Endothelial cell (in vitro differentiated cells): ENCODE results near the gene FBXO48. TPM values are rescaled to one million over a fixed set of nuclear protein-coding genes. Genes with fewer than 3 reads are reported as not detected.

Source experiments
- DNase-seq: peaks from one replicate; pipeline ENCODE4 v3.0.0; 2021; ENCODE audit warnings: low spot score
- H3K27ac Mint-ChIP-seq: one replicate; pipeline ENCODE4 v1.8.0; 2021; ENCODE audit warnings: mixed read lengths, inconsistent platforms; ENCODE audit not compliant: unreplicated experiment
- H3K27me3 Mint-ChIP-seq: one replicate; pipeline ENCODE4 v1.8.0; 2021; ENCODE audit warnings: mild to moderate bottlenecking, moderate library complexity, mixed read lengths, inconsistent platforms; ENCODE audit not compliant: unreplicated experiment
- H3K36me3 Mint-ChIP-seq: one replicate; pipeline ENCODE4 v1.8.0; 2021; ENCODE audit warnings: mild to moderate bottlenecking, low read depth, mixed read lengths, inconsistent platforms; ENCODE audit not compliant: unreplicated experiment
- H3K4me1 Mint-ChIP-seq: one replicate; pipeline ENCODE4 v1.8.0; 2021; ENCODE audit warnings: mild to moderate bottlenecking, mixed read lengths, inconsistent platforms; ENCODE audit not compliant: unreplicated experiment
- H3K4me3 Mint-ChIP-seq: one replicate; pipeline ENCODE4 v1.8.0; 2021; ENCODE audit warnings: mild to moderate bottlenecking, mixed read lengths, inconsistent platforms; ENCODE audit not compliant: unreplicated experiment
- H3K9me3 Mint-ChIP-seq: one replicate; pipeline ENCODE4 v1.8.0; 2021; ENCODE audit warnings: mixed read lengths, inconsistent platforms; ENCODE audit not compliant: unreplicated experiment
- CTCF ChIP-seq: fragments of 200-600 bp; sonication (generic); IDR thresholded peaks from one replicate; pipeline ENCODE4 v1.5.0; 2021; ENCODE audit warnings: antibody characterized with exemption; ENCODE audit not compliant: unreplicated experiment
- total RNA-seq: library from RNA; stranded (reverse); fragmentation: NEBNext Ultra II Directional; extraction: Animal tissue kit (Norgen Biotek cat#: 25700); gene quantifications from one replicate; pipeline ENCODE4 v1.2.1, GENCODE V29; 2021; ENCODE audit not compliant: unreplicated experiment

Gene FBXO48
- total RNA-seq, 1 donor from 2014 or later: 1.6 TPM

- Mint-ChIP-seq H3K4me1 (no peaks in the 10 kb centered on the region), H3K27me3 (peaks cover 2% of the 10 kb centered on the region), H3K36me3 (no peaks in the 10 kb centered on the region), H3K27ac (no peak overlapping the region), H3K4me3 (no peak overlapping the region), H3K9me3 (no peaks in the 10 kb centered on the region)
- no peak for DNase-seq
- TF ChIP-seq CTCF: no peak
These were observed 46.7 kb downstream of the FBXO48 start for GRCh38 chr2:68420254-68420910.

GRCh38 chr2:68418855-68419254 is 48.2 kb downstream of the FBXO48 start:
- no peak overlapping the region for H3K4me3 Mint-ChIP-seq
- H3K9me3 Mint-ChIP-seq: no peaks in the 10 kb centered on the region
- no peak for DNase-seq
- H3K4me1 Mint-ChIP-seq: no peaks in the 10 kb centered on the region
- no peak for TF ChIP-seq CTCF
- H3K27ac Mint-ChIP-seq: no peak overlapping the region
- no peaks in the 10 kb centered on the region for H3K36me3 Mint-ChIP-seq
- H3K27me3 Mint-ChIP-seq: peaks cover 2% of the 10 kb centered on the region

GRCh38 chr2:68418419-68418818 is 48.7 kb downstream of the FBXO48 start:
- Mint-ChIP-seq H3K9me3 (no peaks in the 10 kb centered on the region), H3K36me3 (no peaks in the 10 kb centered on the region), H3K27me3 (peaks cover 2% of the 10 kb centered on the region), H3K4me1 (no peaks in the 10 kb centered on the region), H3K4me3 (no peak overlapping the region), H3K27ac (no peak overlapping the region)
- no peak for DNase-seq
- TF ChIP-seq CTCF: no peak

GRCh38 chr2:68417926-68418325 is 49.2 kb downstream of the FBXO48 start:
- H3K4me1 Mint-ChIP-seq: no peaks in the 10 kb centered on the region
- H3K9me3 Mint-ChIP-seq: no peaks in the 10 kb centered on the region
- H3K27ac Mint-ChIP-seq: no peak overlapping the region
- no peak for TF ChIP-seq CTCF
- DNase-seq: no peak
- H3K36me3 Mint-ChIP-seq: no peaks in the 10 kb centered on the region
- H3K27me3 Mint-ChIP-seq: peaks cover 2% of the 10 kb centered on the region
- no peak overlapping the region for H3K4me3 Mint-ChIP-seq

GRCh38 chr2:68416081-68416675 is 50.9 kb downstream of the FBXO48 start:
- Mint-ChIP-seq H3K36me3 (no peaks in the 10 kb centered on the region), H3K9me3 (no peaks in the 10 kb centered on the region), H3K4me1 (peaks cover 4% of the 10 kb centered on the region)

More at GRCh38 chr2:68416081-68416675, 50.9 kb downstream of the FBXO48 start:
- DNase-seq: no peak
- H3K27ac Mint-ChIP-seq: no peak overlapping the region
- TF ChIP-seq CTCF: no peak
- peaks cover 2% of the 10 kb centered on the region for H3K27me3 Mint-ChIP-seq
- H3K4me3 Mint-ChIP-seq: no peak overlapping the region
